ENCODE results near the gene PDGFC. TPM values are rescaled to one million over a fixed set of nuclear protein-coding genes. Genes with fewer than 3 reads are reported as not detected.

PDGFC gene
- polyA plus RNA-seq, 1 donor from 2014 or later = 3.8 TPM

GRCh38 chr4:156999175-156999517 is 27.5 kb upstream of the PDGFC start:
- Histone ChIP-seq H3K36me3 (ENCODE audit: insufficient read depth, low read length) (no peaks in the 10 kb centered on the region), H3K27me3 (ENCODE audit: insufficient read depth, low read depth, low read length) (no peaks in the 10 kb centered on the region), H2AFZ (ENCODE audit: low read depth, low read length) (no peak overlapping the region), H3K4me2 (ENCODE audit: low read length) (no peak overlapping the region), H4K20me1 (ENCODE audit: insufficient read depth) (no peaks in the 10 kb centered on the region), H3K9me2 (ENCODE audit: insufficient read depth, low read length) (no peaks in the 10 kb centered on the region), H3K79me2 (replicated peaks; ENCODE audit: insufficient read depth, low read length) (no peaks in the 10 kb centered on the region), H3F3A (ENCODE audit: insufficient read depth, low read length, poor library complexity, severe bottlenecking) (no peaks in the 10 kb centered on the region), H3K9me3 (ENCODE audit: low read length) (no peaks in the 10 kb centered on the region), H3K9ac (ENCODE audit: low read length) (no peak overlapping the region), H3K27ac (ENCODE audit: low read length) (no peak overlapping the region), H3K4me3 (ENCODE audit: low read length) (no peak overlapping the region)
- TF ChIP-seq, protein P1, sequence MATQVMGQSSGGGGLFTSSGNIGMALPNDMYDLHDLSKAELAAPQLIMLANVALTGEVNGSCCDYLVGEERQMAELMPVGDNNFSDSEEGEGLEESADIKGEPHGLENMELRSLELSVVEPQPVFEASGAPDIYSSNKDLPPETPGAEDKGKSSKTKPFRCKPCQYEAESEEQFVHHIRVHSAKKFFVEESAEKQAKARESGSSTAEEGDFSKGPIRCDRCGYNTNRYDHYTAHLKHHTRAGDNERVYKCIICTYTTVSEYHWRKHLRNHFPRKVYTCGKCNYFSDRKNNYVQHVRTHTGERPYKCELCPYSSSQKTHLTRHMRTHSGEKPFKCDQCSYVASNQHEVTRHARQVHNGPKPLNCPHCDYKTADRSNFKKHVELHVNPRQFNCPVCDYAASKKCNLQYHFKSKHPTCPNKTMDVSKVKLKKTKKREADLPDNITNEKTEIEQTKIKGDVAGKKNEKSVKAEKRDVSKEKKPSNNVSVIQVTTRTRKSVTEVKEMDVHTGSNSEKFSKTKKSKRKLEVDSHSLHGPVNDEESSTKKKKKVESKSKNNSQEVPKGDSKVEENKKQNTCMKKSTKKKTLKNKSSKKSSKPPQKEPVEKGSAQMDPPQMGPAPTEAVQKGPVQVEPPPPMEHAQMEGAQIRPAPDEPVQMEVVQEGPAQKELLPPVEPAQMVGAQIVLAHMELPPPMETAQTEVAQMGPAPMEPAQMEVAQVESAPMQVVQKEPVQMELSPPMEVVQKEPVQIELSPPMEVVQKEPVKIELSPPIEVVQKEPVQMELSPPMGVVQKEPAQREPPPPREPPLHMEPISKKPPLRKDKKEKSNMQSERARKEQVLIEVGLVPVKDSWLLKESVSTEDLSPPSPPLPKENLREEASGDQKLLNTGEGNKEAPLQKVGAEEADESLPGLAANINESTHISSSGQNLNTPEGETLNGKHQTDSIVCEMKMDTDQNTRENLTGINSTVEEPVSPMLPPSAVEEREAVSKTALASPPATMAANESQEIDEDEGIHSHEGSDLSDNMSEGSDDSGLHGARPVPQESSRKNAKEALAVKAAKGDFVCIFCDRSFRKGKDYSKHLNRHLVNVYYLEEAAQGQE (IDR thresholded peaks at IDR 0.05; ENCODE audit: borderline replicate concordance) = no peak
- TF ChIP-seq EP300 (conservative IDR thresholded peaks at IDR 0.05; ENCODE audit: poor library complexity, severe bottlenecking) (no peak), TAF1 (IDR thresholded peaks at IDR 0.05; ENCODE audit: low read depth) (no peak), EZH2 (IDR thresholded peaks at IDR 0.05; ENCODE audit: borderline replicate concordance, insufficient read depth, low read length, poor library complexity, severe bottlenecking) (no peak), RAD21 (conservative IDR thresholded peaks at IDR 0.05) (no peak), MXI1 (conservative IDR thresholded peaks at IDR 0.05; ENCODE audit: poor library complexity, severe bottlenecking) (no peak), POLR2AphosphoS5 (IDR thresholded peaks at IDR 0.05) (no peak), SMC3 (conservative IDR thresholded peaks at IDR 0.05; ENCODE audit: poor library complexity) (no peak)
- TF ChIP-seq, protein P2, sequence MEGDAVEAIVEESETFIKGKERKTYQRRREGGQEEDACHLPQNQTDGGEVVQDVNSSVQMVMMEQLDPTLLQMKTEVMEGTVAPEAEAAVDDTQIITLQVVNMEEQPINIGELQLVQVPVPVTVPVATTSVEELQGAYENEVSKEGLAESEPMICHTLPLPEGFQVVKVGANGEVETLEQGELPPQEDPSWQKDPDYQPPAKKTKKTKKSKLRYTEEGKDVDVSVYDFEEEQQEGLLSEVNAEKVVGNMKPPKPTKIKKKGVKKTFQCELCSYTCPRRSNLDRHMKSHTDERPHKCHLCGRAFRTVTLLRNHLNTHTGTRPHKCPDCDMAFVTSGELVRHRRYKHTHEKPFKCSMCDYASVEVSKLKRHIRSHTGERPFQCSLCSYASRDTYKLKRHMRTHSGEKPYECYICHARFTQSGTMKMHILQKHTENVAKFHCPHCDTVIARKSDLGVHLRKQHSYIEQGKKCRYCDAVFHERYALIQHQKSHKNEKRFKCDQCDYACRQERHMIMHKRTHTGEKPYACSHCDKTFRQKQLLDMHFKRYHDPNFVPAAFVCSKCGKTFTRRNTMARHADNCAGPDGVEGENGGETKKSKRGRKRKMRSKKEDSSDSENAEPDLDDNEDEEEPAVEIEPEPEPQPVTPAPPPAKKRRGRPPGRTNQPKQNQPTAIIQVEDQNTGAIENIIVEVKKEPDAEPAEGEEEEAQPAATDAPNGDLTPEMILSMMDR (IDR thresholded peaks at IDR 0.05; ENCODE audit: poor library complexity, severe bottlenecking) = no peak

- H3K4me3 ChIP-seq (ENCODE audit: low read length) = no peak overlapping the region
- H3K9me3 ChIP-seq (ENCODE audit: low read length) = no peaks in the 10 kb centered on the region
- no peak overlapping the region for H3K27ac ChIP-seq (ENCODE audit: low read length)
- TF ChIP-seq RAD21 (conservative IDR thresholded peaks at IDR 0.05) = no peak
- TF ChIP-seq TAF1 (IDR thresholded peaks at IDR 0.05; ENCODE audit: low read depth) = no peak
- no peak for TF ChIP-seq EP300 (conservative IDR thresholded peaks at IDR 0.05; ENCODE audit: poor library complexity, severe bottlenecking)
- TF ChIP-seq POLR2AphosphoS5 (IDR thresholded peaks at IDR 0.05) = no peak
- no peak for TF ChIP-seq EZH2 (IDR thresholded peaks at IDR 0.05; ENCODE audit: borderline replicate concordance, insufficient read depth, low read length, poor library complexity, severe bottlenecking)
- TF ChIP-seq, protein P1 (IDR thresholded peaks at IDR 0.05; ENCODE audit: borderline replicate concordance) = no peak
- TF ChIP-seq SMC3 (conservative IDR thresholded peaks at IDR 0.05; ENCODE audit: poor library complexity) = no peak
- no peak for TF ChIP-seq MXI1 (conservative IDR thresholded peaks at IDR 0.05; ENCODE audit: poor library complexity, severe bottlenecking)
- TF ChIP-seq, protein P2 (IDR thresholded peaks at IDR 0.05; ENCODE audit: poor library complexity, severe bottlenecking) = no peak
- no peak overlapping the region for H2AFZ ChIP-seq (ENCODE audit: low read depth, low read length)
- H3K4me2 ChIP-seq (ENCODE audit: low read length) = no peak overlapping the region
- no peak overlapping the region for H3K9ac ChIP-seq (ENCODE audit: low read length)
- H3K79me2 ChIP-seq (replicated peaks; ENCODE audit: insufficient read depth, low read length) = no peaks in the 10 kb centered on the region
- no peaks in the 10 kb centered on the region for H4K20me1 ChIP-seq (ENCODE audit: insufficient read depth)
- H3F3A ChIP-seq (ENCODE audit: insufficient read depth, low read length, poor library complexity, severe bottlenecking) = no peaks in the 10 kb centered on the region
- no peaks in the 10 kb centered on the region for H3K36me3 ChIP-seq (ENCODE audit: insufficient read depth, low read length)
- no peaks in the 10 kb centered on the region for H3K27me3 ChIP-seq (ENCODE audit: insufficient read depth, low read depth, low read length)
- no peaks in the 10 kb centered on the region for H3K9me2 ChIP-seq (ENCODE audit: insufficient read depth, low read length)
These were observed 27.0 kb upstream of the PDGFC start for GRCh38 chr4:156998500-156999174.
